ENCODE measurements around the gene RBM33.
"Not testable (repeated sequence)": the region's sequence is repeated elsewhere in the genome, so short reads cannot be mapped to it uniquely, and the experiment has no call there.

RBM33 gene

GRCh38 chr7:155662343-155663043 is 18.0 kb downstream of the RBM33 start:
- no peak for DNase-seq (ENCODE audit: low read depth in 1 of 2, low spot score in 1 of 2)

GRCh38 chr7:155663937-155664336 is 19.5 kb downstream of the RBM33 start:
- no peak for DNase-seq (ENCODE audit: low read depth in 1 of 2, low spot score in 1 of 2)

GRCh38 chr7:155665079-155665956 is 20.9 kb downstream of the RBM33 start:
- DNase-seq (ENCODE audit: low read depth in 1 of 2, low spot score in 1 of 2), result no peak

- DNase-seq (ENCODE audit: low read depth in 1 of 2, low spot score in 1 of 2), result no peak
Measured at GRCh38 chr7:155665957-155666287, 21.5 kb downstream of the RBM33 start.

GRCh38 chr7:155667241-155667829 is 22.9 kb downstream of the RBM33 start:
- DNase-seq (ENCODE audit: low read depth in 1 of 2, low spot score in 1 of 2), result no peak

GRCh38 chr7:155669717-155670505 is 25.4 kb downstream of the RBM33 start:
- DNase-seq (ENCODE audit: low read depth in 1 of 2, low spot score in 1 of 2), result no peak

- no peak for DNase-seq (ENCODE audit: low read depth in 1 of 2, low spot score in 1 of 2)
Measured at GRCh38 chr7:155670521-155670920, 26.1 kb downstream of the RBM33 start.

- DNase-seq (ENCODE audit: low read depth in 1 of 2, low spot score in 1 of 2), result no peak
Measured at GRCh38 chr7:155674556-155674955, 30.1 kb downstream of the RBM33 start.

- no peak for DNase-seq (ENCODE audit: low read depth in 1 of 2, low spot score in 1 of 2)
Measured at GRCh38 chr7:155676052-155676451, 31.6 kb downstream of the RBM33 start.

- no peak for DNase-seq (ENCODE audit: low read depth in 1 of 2, low spot score in 1 of 2)
Measured at GRCh38 chr7:155677688-155678087, 33.2 kb downstream of the RBM33 start.

GRCh38 chr7:155680124-155680523 is 35.7 kb downstream of the RBM33 start:
- no peak for DNase-seq (ENCODE audit: low read depth in 1 of 2, low spot score in 1 of 2)

GRCh38 chr7:155680864-155681263 is 36.4 kb downstream of the RBM33 start:
- no peak for DNase-seq (ENCODE audit: low read depth in 1 of 2, low spot score in 1 of 2)

GRCh38 chr7:155681663-155682062 is 37.2 kb downstream of the RBM33 start:
- DNase-seq (ENCODE audit: low read depth in 1 of 2, low spot score in 1 of 2), result no peak

- no peak for DNase-seq (ENCODE audit: low read depth in 1 of 2, low spot score in 1 of 2)
Measured at GRCh38 chr7:155682484-155682883, 38.0 kb downstream of the RBM33 start.

GRCh38 chr7:155683098-155683497 is 38.6 kb downstream of the RBM33 start:
- DNase-seq (ENCODE audit: low read depth in 1 of 2, low spot score in 1 of 2), result no peak

- DNase-seq (ENCODE audit: low read depth in 1 of 2, low spot score in 1 of 2), result no peak
Measured at GRCh38 chr7:155683714-155684113, 39.3 kb downstream of the RBM33 start.

GRCh38 chr7:155684543-155684942 is 40.1 kb downstream of the RBM33 start:
- no peak for DNase-seq (ENCODE audit: low read depth in 1 of 2, low spot score in 1 of 2)

GRCh38 chr7:155685070-155685790 is 40.8 kb downstream of the RBM33 start:
- DNase-seq (ENCODE audit: low read depth in 1 of 2, low spot score in 1 of 2), result no peak

GRCh38 chr7:155685791-155686160 is 41.3 kb downstream of the RBM33 start:
- DNase-seq (ENCODE audit: low read depth in 1 of 2, low spot score in 1 of 2), result no peak

- not testable (repeated sequence) for DNase-seq (ENCODE audit: low read depth in 1 of 2, low spot score in 1 of 2)
Measured at GRCh38 chr7:155686620-155687324, 42.3 kb downstream of the RBM33 start.

All from activated T-helper 1 cell treated with anti-CD3 and anti-CD28 coated beads, Interleukin-2, amount 50 U/mL, for 16 hours (primary cell).